MCF 10A (cell line): ENCODE measurements around the gene MLLT6. TPM values are rescaled to one million over a fixed set of nuclear protein-coding genes. Genes with fewer than 3 reads are reported as not detected.
A peak's percentile ranks its signal among the peaks of the same experiment; 100 is the strongest.

Experiments
- BruUV-seq: library from RNA; stranded (reverse); fragments of 400-500 nt; replicated peaks from 2 replicates; lab custom pipeline; 2021; lab: Mats Ljungman, UMichigan
- CTCF ChIA-PET: fragments of 300-600 bp; sonication (Branson Sonifier 250); formaldehyde crosslinking; extraction: SDS; loops from one replicate; lab custom pipeline; 2021; ENCODE audit warnings: antibody characterized with exemption, inconsistent platforms; lab: Yijun Ruan, JAX
- POLR2A ChIA-PET: fragments of 300-600, 350-650 bp; sonication (Branson Sonifier 250); formaldehyde crosslinking; extraction: SDS; loops from one replicate; lab custom pipeline; 2020; ENCODE audit warnings: antibody characterized with exemption, inconsistent platforms; lab: Yijun Ruan, JAX
- DNase-seq: peaks from one replicate; pipeline ENCODE4 v3.0.0-alpha.2; 2018; ENCODE audit not compliant: unreplicated experiment
- H3K27ac Mint-ChIP-seq: one replicate; pipeline ENCODE4 v1.8.0; 2022; ENCODE audit warnings: mild to moderate bottlenecking, low read depth, mixed read lengths; ENCODE audit not compliant: unreplicated experiment
- H3K27me3 Mint-ChIP-seq: one replicate; pipeline ENCODE4 v1.8.0; 2022; ENCODE audit warnings: mixed read lengths; ENCODE audit not compliant: insufficient read depth, unreplicated experiment
- H3K36me3 Mint-ChIP-seq: one replicate; pipeline ENCODE4 v1.8.0; 2022; ENCODE audit warnings: mild to moderate bottlenecking, moderate library complexity, mixed read lengths; ENCODE audit not compliant: insufficient read depth, unreplicated experiment
- H3K4me1 Mint-ChIP-seq: one replicate; pipeline ENCODE4 v1.8.0; 2022; ENCODE audit warnings: mixed read lengths; ENCODE audit not compliant: insufficient read depth, unreplicated experiment
- H3K4me3 Mint-ChIP-seq: one replicate; pipeline ENCODE4 v1.8.0; 2022; ENCODE audit warnings: mild to moderate bottlenecking, moderate library complexity, mixed read lengths; ENCODE audit not compliant: unreplicated experiment
- H3K9me3 Mint-ChIP-seq: one replicate; pipeline ENCODE4 v1.8.0; 2022; ENCODE audit warnings: mixed read lengths; ENCODE audit not compliant: unreplicated experiment
- CTCF ChIP-seq: fragments of 200-600 bp; IDR thresholded peaks from one replicate; pipeline ENCODE4 v1.8.0; 2022; ENCODE audit warnings: antibody characterized with exemption, mild to moderate bottlenecking; ENCODE audit not compliant: unreplicated experiment
- intact Hi-C: fragments of 100-400 bp; cut with micrococcal nuclease; formaldehyde crosslinking; loops from 2 replicates; pipeline ENCODE4 v1.14.1; 2022
- total RNA-seq: library from RNA; stranded (reverse); gene quantifications from 2 replicates; pipeline ENCODE4 v1.2.3, GENCODE V29; 2022

Gene MLLT6
- total RNA-seq, 1 experiment from 2014 or later, result 65.3 TPM

DNA sequence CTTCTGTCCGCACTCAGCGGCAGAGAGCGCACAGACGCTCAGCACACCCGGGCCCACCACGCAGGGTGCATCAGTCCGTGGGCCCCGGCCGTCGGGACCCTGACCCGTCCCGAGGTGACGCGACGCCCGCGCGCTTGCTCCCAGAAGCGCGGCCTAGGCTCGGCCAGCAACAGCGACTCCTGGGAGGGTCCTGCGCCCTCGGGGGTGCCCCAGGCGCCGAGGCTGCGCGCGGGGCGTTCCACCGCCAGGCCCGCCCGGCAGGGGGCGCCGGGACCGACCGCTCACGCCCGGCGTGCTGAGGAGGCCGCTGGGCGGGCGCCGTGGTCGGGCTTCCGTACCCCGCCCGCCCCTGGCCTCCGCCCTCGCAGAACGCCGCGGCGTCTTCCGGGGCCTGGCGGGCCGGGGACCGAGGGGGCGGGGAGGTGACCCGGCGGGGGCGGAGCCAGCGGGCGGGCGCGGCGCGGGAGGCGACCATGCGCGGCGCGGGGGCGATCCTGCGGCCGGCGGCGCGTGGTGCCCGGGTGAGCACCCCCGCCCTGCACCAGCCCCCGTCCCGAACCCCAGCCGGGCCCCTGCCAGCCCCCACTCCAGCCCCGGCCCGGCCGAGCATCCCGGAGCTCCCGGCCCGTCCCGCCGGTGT, 24.9 kb downstream of the MLLT6 start, which contains the start of gene CISD3:
TSS of gene CISD3 (plus strand) at position 456 of the 640 bp plus-strand sequence. CDS start at position 474, 18 bp downstream.
- peak; percentile 41 for TF ChIP-seq CTCF
- H3K27ac Mint-ChIP-seq, result peak within 1 kb of the TSS; percentile 87
- H3K4me1 Mint-ChIP-seq, result peaks cover 18% of the 10 kb centered on the region
- no TSS peak for BruUV-seq
- H3K9me3 Mint-ChIP-seq, result no peaks in the 10 kb centered on the region
- intact Hi-C loops, result loop anchor here (1.0 kb wide), 1 partner anchor 53 kb away; no protein-coding TSS in a partner anchor
- peak; percentile 81 for DNase-seq
- peaks cover 28% of the 10 kb centered on the region for H3K36me3 Mint-ChIP-seq
- no peaks in the 10 kb centered on the region for H3K27me3 Mint-ChIP-seq
- peak within 1 kb of the TSS; percentile 87 for H3K4me3 Mint-ChIP-seq
- ChIA-PET POLR2A (interaction anchor here (0.8 to 3.2 kb wide), 11 partner anchors 11 to 68 kb away, joined by 3 to 46 read pairs (median 11); partner anchors contain the start of genes MLLT6 and PSMB3), CTCF (interaction anchor here (0.6 to 2.1 kb wide), 8 partner anchors 8 to 61 kb away, joined by 3 to 13 read pairs (median 4); no protein-coding TSS in a partner anchor)

DNA sequence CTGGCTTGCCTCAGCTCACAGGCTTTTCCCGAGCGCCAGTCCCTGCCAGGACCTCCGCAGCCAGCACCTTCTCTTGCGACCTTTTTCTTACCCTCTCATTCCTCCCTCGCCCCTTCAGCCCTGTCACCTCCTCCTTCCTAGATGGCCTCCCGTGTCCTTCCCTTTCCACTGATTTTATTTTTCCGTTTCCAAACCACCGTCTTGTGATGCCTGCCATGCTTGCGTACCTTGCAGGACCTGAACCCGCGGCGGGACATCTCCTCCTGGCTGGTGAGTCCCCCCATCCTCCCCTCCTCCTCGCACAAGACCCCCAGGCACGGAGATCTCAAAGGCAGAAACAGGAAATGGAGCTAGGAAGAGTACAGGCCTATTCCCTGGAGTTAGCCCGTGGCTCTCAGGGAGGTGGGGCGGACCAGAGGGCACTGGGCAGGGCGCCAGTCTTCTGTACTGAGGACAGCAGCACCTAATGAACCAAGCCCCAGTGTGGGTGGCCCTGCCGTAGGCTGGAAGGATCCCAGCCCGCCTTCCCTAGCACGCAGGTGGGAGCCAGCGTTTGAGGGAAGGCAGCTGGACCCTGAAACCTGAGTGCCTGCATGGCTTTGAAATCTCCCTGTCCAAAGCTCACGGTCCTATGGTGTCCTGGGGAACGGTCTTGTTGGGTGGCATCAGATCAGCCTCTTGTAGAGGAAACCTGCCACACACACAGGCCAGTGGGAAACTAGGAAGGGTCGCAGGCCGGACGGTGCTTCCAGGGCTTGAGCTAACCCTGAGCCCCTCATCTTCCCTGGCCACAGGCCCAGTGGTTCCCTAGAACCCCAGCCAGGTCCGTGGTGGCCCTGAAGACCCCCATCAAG, 25.7 kb downstream of the MLLT6 start:
- Mint-ChIP-seq H3K27ac (peak overlapping the region; percentile 87), H3K27me3 (no peaks in the 10 kb centered on the region), H3K9me3 (no peaks in the 10 kb centered on the region), H3K36me3 (peaks cover 35% of the 10 kb centered on the region), H3K4me3 (peak overlapping the region; percentile 87), H3K4me1 (peaks cover 18% of the 10 kb centered on the region)
- POLR2A ChIA-PET, result interaction anchor here (0.6 to 3.2 kb wide), 11 partner anchors 10 to 123 kb away, joined by 3 to 46 read pairs (median 4); partner anchors contain the start of genes MLLT6, PSMB3 and RPL23
- no peak for TF ChIP-seq CTCF
- DNase-seq, result peak; percentile 83
- TSS peak; percentile 8 for BruUV-seq
- intact Hi-C loops, result loop anchor here (1.0 kb wide), 1 partner anchor 53 kb away; no protein-coding TSS in a partner anchor
- CTCF ChIA-PET, result interaction anchor here (0.6 to 2.1 kb wide), 15 partner anchors 9 to 444 kb away, joined by 3 to 13 read pairs (median 4); no protein-coding TSS in a partner anchor

DNA sequence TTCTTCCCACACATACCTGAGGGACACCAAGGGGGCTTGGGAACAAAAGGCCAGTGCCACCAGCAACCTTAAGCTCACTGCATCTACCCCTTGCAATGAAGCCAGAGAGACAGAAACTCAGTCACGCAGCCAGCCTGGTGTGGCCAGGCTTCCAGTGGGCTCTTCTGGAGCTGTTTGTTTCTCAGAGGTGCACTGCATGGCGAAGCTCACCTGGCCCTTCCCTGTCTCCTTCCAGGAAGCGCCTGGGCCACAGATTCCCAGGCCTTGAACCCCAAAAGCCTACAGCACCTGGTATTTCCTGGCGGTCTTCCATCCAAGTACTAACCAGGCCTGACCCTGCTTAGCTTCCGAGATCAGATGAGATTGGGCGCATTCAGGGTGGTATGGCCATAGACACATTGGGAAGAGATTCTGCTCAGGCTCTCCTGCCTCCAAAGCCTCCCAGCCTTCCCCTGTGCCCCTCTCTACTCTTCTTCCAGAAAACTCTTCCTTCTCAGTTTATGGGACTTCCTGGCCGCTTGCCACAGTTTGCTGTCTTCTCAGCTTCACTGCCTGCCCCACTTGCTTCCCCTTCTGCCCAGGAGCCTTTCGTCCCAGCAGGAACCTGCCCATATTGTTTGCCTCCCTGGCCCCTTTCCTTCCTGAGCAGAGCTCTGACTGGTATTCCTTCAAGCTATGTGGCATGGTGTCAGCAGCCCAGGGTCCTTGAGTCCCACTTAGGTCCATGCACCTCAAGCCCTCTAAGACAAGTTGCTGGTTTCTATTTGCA, 26.6 kb downstream of the MLLT6 start:
- no peaks in the 10 kb centered on the region for H3K27me3 Mint-ChIP-seq
- CTCF ChIA-PET, result interaction anchor here (0.5 to 6.0 kb wide), 11 partner anchors 8 to 443 kb away, joined by 3 to 37 read pairs (median 5); no protein-coding TSS in a partner anchor
- peaks cover 45% of the 10 kb centered on the region for H3K36me3 Mint-ChIP-seq

More for the DNA sequence above, 26.6 kb downstream of the MLLT6 start:
- Mint-ChIP-seq H3K4me3 (peak overlapping the region; percentile 87), H3K9me3 (no peaks in the 10 kb centered on the region), H3K27ac (no peak overlapping the region), H3K4me1 (peaks cover 18% of the 10 kb centered on the region)
- BruUV-seq, result no TSS peak
- POLR2A ChIA-PET, result interaction anchor here (0.6 to 3.2 kb wide), 8 partner anchors 12 to 122 kb away, joined by 3 to 46 read pairs (median 8); partner anchors contain the start of genes MLLT6, PSMB3 and RPL23
- no peak for TF ChIP-seq CTCF
- intact Hi-C loops, result no loop called here
- DNase-seq, result no peak
